T-helper 2 cell treated with Interferon-gamma antibody and Interleukin-4, amounts not matched to agents 100 ng/mL and 5 ng/mL, for 36 hours (primary cell): ENCODE data around the gene ASPM. TPM values are rescaled to one million over a fixed set of nuclear protein-coding genes. Genes with fewer than 3 reads are reported as not detected.

Experiments
- intact Hi-C: fragments of 100-400 bp; cut with micrococcal nuclease; formaldehyde crosslinking; loops from one replicate; pipeline ENCODE4 v1.15.1; 2023
- total RNA-seq: library from RNA; stranded (reverse); gene quantifications from 2 replicates; pipeline ENCODE4 v1.2.3, GENCODE V29; 2022

ASPM gene, protein sequence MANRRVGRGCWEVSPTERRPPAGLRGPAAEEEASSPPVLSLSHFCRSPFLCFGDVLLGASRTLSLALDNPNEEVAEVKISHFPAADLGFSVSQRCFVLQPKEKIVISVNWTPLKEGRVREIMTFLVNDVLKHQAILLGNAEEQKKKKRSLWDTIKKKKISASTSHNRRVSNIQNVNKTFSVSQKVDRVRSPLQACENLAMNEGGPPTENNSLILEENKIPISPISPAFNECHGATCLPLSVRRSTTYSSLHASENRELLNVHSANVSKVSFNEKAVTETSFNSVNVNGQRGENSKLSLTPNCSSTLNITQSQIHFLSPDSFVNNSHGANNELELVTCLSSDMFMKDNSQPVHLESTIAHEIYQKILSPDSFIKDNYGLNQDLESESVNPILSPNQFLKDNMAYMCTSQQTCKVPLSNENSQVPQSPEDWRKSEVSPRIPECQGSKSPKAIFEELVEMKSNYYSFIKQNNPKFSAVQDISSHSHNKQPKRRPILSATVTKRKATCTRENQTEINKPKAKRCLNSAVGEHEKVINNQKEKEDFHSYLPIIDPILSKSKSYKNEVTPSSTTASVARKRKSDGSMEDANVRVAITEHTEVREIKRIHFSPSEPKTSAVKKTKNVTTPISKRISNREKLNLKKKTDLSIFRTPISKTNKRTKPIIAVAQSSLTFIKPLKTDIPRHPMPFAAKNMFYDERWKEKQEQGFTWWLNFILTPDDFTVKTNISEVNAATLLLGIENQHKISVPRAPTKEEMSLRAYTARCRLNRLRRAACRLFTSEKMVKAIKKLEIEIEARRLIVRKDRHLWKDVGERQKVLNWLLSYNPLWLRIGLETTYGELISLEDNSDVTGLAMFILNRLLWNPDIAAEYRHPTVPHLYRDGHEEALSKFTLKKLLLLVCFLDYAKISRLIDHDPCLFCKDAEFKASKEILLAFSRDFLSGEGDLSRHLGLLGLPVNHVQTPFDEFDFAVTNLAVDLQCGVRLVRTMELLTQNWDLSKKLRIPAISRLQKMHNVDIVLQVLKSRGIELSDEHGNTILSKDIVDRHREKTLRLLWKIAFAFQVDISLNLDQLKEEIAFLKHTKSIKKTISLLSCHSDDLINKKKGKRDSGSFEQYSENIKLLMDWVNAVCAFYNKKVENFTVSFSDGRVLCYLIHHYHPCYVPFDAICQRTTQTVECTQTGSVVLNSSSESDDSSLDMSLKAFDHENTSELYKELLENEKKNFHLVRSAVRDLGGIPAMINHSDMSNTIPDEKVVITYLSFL (N-terminal part only)
- 65.6 and 67.0 TPM in 2 replicates for total RNA-seq

DNA sequence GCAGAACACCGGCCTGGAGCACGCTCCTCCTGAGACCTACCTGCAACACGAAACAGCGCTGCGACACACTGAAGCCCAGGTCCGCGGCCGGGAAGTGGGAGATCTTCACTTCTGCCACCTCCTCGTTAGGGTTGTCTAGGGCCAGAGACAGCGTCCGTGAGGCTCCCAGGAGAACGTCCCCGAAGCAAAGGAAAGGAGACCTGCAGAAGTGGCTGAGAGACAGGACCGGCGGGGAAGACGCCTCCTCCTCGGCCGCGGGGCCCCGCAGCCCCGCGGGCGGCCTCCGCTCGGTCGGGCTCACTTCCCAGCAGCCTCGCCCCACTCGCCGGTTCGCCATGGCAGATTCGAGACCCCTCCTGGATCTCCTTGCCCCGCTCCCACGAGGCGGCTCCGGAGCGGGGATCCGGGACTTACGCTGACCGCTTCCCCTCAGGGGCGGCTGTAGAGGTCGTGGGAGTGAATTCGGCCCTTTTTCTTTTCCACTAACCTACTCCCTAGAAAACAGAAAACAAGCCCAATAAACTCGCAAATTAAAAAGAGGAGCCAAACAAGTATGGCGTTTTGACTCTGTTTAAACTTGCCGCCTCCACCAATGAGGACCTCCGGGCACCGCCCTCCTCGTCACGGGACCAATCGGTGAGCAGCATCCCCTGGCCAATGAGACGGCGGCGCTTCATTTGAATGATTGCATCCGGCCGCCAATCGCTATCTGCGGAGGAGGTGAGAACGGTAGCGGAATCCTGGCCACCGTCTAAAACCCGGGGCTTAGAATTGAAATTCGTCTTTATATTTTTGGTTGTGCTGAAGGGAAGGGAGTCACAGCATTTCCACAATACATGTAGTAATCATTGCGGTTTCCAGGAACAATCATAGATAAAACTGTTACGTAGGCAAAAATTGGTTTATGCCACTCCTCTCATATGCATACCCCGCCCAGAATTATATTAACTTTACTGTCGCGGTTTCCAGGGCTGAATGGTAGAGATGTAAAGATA, at the start of gene ASPM:
Gene ASPM (minus strand): TSS at position 569 of the 995 bp plus-strand sequence. CDS start 232 bp downstream, at position 337.
- intact Hi-C loops, result loop anchor here (2.0 to 5.0 kb wide), 3 partner anchors 20 to 1041 kb away; partner anchors contain the start of gene DENND1B

DNA sequence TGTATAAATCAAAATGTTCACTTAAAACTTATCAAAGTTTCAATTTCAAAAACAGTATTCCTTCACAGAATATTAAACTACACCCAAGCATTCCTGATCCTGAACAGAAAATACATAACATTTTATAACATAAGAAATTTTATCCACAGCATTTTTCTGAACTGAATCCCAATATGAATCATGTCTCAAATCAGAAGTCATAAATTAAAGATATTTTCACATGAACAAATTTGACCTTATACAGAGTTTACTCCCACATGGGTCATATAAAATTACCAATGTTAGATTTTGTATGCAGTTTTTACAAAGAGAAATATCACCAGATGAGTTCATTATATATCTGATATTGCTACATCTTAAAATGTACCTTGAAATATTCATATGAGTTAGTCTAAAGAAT, 48.6 kb upstream of the ASPM start:
- intact Hi-C loops, result no loop called here

DNA sequence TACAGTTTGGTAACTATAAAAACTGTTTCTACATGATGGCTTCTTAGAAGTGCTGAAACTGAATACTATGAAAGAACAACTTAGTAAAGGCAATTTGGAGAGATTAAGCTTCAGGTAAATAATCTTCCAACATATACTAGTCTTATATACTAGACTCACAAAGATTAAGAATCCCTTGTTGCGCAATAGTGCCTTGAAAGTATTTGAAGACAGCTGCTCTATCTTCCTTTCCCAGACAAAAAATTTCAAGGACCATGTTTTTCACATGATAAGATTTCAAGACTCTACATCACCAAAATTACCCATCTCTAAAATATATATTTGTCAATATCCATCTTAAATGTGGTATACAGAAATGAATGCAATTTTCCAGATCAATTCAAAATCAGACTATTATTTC, 37.7 kb upstream of the ASPM start:
- intact Hi-C loops, result no loop called here

DNA sequence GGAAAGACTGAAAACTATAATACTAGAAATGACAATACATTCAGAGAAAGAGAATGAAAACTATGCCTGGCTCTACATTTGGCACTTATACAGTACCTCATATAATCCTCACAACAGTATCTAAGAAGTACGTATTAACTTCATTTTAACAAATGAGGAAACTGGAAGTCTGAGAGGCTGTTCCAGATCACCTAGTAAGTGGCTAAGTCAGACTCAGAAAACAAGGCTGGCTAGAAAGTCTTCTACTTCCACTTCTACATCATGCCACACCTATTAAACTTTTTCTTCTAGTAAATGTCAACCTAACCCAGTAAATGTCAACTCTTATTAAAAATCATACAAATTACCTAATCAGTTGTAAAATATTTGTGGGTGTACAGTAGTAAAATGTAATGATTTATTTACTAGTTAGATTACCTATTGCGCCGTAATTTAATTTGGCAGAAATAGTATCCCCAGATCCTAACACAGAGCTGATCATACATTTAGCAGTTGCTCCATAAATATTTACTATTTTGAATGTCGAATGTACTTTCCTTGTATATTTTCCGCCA, 36.8 kb upstream of the ASPM start:
- intact Hi-C loops, result no loop called here

DNA sequence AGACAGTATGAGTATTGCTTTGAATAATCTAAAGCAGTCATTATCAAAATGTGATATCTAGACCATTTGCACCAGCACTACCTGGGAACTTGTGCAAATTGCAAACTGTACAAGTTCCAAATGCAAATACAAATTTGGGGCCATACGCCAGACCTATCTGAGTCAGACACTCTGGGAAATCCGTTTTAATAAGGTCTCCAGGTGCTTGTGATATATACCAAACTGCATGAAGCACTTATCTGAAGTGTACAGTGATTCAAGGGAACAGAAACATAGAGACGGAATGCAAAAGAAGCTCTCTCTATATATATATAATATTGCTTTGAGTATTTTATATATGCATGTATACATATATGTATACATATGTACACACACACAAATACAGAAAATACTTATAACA, 36.2 kb upstream of the ASPM start:
- intact Hi-C loops, result no loop called here

DNA sequence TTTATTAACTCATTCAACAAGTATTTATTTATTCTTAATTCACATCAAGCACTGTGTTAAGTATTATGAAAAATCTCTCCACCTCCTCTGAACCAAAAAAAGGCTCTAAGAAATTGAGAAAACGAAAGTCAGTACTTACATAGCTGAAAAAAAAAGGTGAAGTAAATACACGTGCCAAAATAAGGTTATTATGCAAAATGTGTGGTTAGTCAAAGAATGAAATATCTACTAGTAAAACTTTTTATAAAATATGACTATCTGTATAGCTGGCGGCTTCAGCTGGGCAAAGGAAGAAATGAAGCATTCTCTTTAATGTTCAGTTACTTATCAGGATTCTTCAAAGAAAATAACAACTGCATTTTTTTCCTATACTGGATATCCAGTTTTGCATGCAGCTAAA, 35.5 kb upstream of the ASPM start:
- intact Hi-C loops, result loop anchor here (2.0 kb wide), 1 partner anchor 153 kb away; no protein-coding TSS in a partner anchor

DNA sequence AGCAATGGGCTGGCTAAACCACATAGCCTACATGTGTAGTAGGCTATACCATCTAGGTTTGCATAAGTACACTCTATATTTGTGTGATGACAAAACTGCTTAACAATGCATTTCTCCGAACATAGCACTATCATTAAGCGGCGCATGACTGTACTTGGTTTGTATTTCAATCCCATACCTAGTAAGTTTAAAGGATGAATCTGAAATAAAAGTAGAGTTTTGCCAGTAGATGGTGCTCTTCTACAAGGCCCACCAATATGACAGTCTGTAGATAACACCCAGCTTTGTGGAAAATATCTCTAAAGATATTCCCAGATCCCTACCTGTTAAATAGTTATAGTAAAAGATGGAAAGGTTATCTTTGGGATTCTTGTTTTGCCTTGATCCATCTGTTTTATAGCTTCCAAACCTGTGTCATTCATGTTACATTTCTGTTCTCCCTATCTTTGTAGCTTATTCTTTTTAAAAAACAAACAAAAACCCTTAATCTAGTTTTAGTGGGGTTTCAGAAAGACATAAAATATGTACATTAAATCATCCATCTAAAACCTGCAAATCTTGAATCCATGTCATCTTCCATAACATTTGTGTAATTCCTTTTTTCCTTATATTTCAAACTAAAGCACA, 33.9 kb upstream of the ASPM start:
- intact Hi-C loops, result loop anchor here (1.0 to 2.0 kb wide), 2 partner anchors 154 to 177 kb away; no protein-coding TSS in a partner anchor

DNA sequence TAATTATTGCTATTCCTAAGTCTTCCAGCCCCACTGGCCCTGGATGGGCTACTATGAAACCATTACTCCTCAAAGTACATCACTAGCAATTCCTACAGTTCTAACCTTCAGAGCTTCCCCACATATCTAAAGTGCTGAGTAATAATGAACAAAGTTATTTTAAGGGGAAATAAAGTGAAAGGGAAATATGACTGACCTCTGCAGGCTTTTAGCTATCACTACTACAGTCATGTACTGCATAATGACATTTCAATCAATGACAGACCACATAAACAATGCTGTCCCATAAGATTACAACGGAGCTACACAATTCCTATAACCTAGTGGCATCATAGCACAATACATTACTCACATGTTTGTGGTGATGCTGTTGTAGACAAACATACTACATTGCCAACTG, 32.5 kb upstream of the ASPM start:
- intact Hi-C loops, result no loop called here

DNA sequence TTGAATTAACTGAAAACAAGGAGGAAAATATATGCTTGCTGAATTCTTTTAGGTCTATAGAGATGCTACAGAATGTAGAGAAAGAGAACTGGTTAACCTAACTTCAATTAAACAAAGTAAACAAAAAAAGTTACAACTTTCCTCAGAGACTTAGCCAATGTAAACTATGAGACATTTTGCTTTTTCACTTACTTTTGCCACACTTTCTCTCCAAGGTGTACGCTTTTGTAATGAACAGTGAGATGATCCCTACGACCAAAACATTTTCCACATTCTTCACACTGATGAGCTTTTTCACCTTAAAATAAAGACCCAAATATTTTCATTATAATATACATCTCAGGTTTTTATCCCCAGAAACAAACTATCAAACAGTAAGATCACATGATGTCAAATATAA, 28.3 kb upstream of the ASPM start:
- intact Hi-C loops, result no loop called here

DNA sequence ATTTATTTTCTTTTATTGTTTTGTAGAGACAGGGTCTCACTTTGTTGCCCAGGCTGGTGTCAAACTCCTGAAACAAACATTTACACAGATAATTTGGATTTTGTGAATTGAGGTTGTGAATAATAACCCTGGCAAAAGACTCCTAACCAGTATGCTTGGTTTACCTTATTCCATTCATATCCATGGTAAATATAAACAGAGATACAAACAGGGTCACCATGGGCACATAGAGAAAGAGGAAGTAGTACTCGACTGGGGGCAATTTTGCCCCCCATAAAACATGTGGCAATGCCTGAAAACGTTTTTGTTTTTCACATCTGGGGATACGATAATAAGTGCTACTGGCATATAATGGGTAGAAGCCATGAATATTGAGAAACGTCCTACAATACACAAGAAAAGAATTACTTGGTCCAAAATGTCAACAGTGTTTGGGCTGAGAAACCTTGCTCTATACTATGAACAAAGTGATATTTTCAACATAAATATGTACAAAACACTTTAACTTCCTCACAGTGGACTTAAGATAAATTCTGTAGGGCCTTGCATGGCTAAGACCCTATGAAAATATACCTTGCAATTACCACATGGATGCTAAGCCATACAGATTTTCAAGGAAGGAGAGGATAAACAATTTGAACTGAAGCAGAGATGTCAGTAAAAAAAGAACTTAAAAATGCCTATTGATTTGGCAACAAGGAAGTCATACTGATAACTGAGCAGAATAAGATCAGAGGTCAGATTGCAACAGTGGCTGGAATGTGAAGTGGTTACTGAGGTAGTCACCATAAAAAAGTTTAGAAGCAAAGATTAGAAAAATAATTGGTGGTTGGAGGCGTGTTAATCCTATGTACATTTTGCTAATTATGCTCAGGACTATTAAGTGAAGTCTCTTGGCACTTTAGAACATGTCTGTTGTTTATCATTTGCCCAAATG, 27.4 kb upstream of the ASPM start:
- intact Hi-C loops, result no loop called here

DNA sequence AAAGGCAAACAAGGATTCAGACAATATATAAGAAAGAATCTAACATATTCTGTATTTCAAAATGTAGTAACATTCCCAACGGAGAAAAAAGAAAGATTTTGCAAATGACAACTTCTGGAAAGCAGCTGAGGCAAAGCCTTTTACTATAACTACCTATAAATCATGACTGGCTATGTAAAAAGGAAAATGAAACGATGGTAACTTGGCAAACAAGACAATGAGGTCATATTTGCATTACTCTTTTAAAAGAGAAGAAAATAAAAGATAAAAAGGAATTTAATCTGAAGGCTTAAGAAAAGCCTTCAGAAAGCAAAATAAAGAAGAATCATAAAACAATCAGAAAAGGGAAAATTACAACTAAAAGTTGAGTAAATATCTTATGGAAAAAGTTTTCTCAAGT, 25.1 kb upstream of the ASPM start:
- intact Hi-C loops, result no loop called here

DNA sequence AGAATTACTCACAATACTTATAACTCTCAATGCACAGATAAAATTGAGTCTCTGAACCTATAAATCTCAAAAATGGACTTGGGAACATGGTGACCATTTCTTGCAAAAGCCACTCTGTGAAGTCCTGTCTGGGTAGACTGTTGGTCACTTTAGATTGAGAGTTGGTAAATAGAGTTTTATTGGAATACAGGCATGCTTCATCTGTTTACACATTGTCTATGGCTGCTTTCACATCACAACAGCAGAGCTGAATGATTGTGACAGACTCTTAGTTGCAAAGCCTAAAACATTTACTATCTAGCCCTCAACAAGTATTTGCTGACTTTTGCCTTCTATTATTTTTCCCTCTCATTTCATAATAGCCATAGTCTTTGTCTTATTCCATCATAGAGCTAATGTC, 24.1 kb upstream of the ASPM start:
- intact Hi-C loops, result no loop called here

DNA sequence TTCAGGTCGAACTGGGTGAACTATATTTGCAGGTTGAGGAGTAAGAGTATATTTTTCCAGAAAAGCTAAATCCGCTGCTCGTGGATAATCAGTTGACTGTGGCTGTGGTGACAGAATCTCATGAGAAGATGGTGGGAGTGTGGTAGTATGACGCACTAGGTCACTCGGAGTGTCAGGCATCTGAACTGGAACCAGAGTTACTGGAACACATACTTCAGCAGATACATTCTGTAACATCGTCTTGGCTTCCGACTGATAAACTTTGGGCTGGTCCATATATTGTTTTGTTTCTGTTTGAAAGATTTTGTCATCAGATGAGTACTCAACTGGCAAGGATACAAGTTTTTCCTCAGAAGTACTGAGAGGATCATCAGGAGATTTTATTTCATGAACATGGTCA, 13.0 kb upstream of the ASPM start:
- intact Hi-C loops, result no loop called here

DNA sequence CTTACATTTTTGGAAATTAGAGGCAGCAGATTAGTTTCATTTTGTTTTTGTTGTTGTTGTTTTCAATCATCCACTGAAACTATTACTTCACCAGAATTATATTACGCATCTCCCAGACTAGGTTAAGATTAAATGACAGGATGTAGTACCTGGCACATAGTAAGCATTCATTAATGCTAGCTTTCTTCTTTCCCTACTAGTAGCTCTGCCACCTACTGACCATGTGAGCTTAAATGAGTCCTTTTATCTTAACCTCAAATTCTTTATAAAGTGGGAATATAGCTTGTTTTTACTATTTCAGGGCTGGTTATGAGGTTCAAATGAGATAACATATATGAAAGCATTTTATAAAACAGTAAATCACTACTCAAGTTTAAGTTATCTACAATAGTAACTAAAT, 10.2 kb upstream of the ASPM start:
- intact Hi-C loops, result no loop called here

DNA sequence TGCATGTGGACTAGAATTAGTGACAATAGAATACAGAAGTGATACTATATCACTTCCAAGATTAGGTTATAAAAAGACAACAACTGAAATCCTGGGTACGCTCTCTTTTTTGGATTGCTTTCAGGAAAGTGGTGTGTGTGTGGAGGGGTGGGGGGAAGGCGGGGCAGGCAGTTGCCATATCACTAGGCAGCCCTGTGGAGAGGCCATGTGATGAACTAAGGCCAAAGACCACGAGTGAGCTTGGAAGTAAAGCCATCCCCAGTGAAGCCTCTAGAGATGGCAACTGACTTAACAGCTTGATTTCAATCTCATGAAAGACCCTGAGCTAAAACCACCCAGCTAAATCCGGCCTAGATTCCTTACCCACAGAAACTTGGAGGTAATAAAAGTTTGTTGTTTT, 6.2 kb upstream of the ASPM start:
- intact Hi-C loops, result no loop called here

DNA sequence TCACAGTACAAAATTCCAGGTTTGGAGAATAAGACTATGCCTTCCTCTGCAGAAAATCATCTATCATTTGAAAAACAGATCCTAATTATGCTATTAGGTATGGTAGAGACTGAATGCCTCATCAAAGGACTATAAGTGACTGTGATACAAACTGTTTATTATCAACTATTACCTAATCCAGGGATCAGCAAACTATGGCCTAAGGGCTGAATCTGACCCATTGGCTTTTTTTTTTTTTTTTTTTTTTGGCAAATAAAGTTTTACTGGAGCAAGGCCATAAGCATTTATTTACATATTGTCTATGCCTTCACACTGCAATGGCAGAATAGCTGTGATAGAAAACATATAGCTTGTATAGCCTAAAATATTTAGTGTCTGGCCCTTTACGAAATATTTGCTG, 4.7 kb upstream of the ASPM start:
- intact Hi-C loops, result no loop called here

DNA sequence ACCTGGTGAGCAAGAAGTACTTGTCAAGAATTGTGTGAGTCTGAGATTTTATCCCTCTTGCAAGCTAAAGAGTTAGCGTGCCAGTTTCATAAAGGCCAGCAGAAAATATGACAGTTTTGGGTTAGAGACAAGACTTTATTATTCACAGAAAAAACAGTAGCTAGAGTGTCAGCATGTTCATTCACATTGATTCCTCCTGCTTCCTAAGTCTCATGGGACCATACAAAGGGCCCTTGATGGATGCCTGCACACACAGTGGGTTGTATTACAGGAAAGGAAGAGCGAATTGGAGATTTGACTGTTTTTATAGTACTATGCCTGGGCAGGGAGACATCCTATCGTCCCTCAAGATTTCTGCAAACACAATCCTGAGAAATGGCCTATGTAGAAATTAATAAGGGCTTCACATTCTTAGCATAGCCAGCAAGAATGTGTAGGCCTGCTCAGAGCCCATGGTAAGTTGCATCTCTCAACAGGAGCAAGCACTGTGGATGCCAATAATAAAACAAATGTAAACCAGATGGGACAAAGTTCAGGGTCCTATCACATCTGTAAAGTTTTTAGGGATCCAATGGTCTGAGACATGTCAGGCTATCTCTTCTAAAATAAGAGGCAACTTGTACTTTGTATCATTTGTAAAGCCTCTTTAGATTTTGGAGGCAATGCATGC, 4.0 kb upstream of the ASPM start:
- intact Hi-C loops, result no loop called here

DNA sequence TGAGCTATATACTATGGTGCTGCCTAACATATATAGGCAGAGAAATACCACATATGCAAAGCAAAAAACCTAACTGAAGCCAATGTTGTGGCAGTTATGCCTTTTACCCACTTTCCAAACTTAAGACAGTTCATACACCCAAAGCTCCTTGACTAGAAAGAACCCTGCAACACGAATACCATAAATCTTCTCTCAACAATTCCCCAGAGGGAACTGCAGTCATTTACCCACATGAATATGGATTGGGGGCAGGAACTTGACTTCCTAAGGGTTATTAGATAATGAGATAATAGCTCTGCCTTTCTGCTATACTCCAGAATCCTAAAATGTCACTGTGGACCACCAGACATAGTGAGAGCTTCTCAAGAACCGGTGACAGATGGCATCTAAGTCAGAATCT, 2.9 kb upstream of the ASPM start:
- intact Hi-C loops, result loop anchor here (5.0 kb wide), 2 partner anchors 628 to 1038 kb away; partner anchors contain the start of gene DENND1B
